HG03139 (cell line): ENCODE data around the gene CLSTN3.

ENCODE experiments used
- ATAC-seq: cut with Tn5 transposase; IDR thresholded peaks from one replicate; pipeline ENCODE4 v1.9.1; 2021; ENCODE audit not compliant: unreplicated experiment

The CLSTN3 gene

DNA sequence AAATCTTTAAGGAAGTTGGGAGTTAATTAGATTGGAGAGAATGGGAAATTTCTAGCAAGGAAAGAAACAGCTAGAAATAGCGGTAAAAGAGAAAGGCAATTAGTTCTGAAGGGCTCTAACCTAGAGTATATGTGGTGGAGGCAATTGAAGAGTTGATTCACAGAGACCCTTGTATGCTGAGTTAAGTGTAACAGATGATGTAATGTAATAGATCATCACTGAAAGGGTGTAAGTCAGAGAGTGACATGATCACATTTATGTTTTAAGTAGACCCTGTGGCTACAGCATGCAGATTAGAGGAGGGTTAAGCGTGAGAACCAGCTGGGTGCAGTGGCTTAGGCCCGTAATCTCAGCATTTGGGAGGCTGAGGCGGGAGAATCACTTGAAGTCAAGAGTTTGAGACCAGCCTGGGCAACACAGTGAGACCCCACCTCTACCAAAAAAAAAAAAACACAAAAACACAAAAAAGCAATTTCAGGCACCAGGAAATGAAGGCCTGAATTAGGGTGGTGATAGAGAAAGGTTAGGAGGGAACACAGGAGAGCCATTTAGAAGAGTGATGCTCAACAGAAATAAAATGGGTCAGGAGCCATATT, 4.4 kb upstream of the CLSTN3 start:
- ATAC-seq: no peak

GRCh38 chr12:7127916-7128626, 2.1 kb upstream of the CLSTN3 start:
- ATAC-seq: no peak

- no peak for ATAC-seq
Measured at GRCh38 chr12:7128681-7129286, 1.4 kb upstream of the CLSTN3 start, which contains the start of gene RBP5. TSS of gene RBP5 (minus strand) at chr12:7128889. CDS start at chr12:7128775, 114 bp downstream.

GRCh38 chr12:7129287-7129871, 792 bp upstream of the CLSTN3 start:
- ATAC-seq: no peak

DNA sequence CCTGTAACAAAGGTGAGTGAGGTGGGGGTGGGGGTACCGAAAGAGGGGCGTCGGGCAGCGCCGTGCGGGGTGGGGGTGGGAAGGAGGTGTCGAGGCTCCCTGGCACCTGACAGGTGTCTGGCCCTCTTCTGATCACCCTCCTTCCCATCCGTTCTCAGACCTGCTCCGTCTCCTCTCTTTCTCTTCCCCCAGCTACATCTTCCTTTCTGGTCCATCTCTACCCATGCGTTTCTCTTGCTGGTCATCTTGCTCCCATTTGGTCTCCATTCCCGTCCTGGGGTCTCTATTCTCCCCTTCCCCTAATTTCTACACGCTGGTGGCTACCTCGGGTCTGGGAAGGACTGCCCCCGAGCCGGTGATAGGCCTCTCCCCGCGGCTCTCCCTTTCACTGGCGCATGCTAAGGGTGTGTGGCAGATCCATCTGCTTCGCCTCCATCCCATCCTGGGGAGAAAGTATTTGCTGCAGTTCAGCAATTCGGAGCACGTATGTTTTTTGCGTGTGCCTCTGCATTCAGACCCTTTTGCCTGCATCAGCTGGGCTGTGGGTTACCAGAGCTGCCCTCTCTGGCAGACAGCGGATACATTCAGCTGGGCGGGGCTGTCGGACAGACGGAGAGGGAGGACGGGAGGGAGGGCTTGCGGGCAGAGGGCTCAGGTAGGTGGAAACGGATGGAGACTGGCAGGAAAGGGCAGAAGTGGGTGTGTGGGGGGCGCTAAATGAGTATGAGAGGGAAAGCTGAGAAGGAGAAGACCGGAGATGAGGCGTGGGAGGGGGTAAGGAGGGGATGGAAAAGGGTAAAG, 730 bp downstream of the CLSTN3 start:
- ATAC-seq: no peak

GRCh38 chr12:7131502-7131866, 1.3 kb downstream of the CLSTN3 start:
- no peak for ATAC-seq

- no peak for ATAC-seq
Measured at GRCh38 chr12:7134396-7135166, 4.4 kb downstream of the CLSTN3 start.

- ATAC-seq: no peak
Measured at GRCh38 chr12:7136071-7136470, 5.9 kb downstream of the CLSTN3 start.

GRCh38 chr12:7136676-7137075, 6.5 kb downstream of the CLSTN3 start:
- no peak for ATAC-seq

- ATAC-seq: no peak
Measured at GRCh38 chr12:7137908-7138307, 7.7 kb downstream of the CLSTN3 start.

DNA sequence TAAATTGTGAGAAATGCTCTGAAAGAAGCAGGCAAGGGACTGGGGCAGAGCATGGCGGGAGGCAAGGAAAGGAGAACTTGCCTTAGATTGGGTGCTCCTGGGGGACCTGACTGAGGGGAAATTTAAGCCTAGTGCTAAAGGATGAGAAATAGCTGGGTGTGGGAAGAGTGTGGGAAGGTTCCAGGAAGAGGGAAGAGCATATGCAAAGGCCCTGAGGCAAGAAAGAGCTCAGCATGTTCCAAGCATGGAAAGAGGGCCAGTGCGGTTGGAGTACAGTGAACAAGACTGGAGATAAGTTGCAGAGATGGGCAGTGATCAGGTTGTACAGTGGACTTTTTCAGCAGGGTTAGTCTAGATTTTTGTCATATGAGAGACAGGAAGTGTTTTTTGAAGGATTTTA, 9.0 kb downstream of the CLSTN3 start:
- no peak for ATAC-seq

DNA sequence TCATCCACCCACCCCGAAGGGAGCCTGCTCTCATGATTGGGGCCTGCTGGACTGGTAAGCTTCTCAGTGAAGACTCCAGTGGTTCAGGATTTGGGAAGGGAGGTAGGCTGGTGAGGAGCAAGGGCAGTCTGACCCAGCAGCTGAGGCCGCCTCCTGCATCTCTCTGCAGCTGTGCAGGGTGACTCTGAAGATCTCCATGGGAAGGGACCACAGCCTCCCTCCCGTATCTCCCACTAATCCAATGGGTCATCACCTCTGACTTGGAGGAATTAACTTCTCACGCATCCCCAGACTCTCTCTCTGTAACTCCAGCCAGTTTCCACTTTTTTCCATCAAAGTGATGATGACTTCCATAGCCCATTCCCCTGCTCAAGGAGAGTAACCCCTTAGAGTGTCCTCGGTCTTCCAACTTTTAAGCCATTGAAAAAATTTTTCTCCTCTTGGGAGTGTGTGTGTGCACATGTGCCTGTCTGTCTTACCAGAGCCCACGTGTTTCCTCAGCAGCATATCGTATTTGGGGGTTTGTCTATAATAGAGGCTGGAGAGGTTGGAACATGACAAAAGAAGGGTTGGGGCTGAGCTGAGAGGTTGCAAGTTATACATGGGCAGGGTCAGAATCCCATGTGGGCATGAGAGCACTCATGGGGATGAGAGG, 11.3 kb downstream of the CLSTN3 start:
- ATAC-seq: no peak

DNA sequence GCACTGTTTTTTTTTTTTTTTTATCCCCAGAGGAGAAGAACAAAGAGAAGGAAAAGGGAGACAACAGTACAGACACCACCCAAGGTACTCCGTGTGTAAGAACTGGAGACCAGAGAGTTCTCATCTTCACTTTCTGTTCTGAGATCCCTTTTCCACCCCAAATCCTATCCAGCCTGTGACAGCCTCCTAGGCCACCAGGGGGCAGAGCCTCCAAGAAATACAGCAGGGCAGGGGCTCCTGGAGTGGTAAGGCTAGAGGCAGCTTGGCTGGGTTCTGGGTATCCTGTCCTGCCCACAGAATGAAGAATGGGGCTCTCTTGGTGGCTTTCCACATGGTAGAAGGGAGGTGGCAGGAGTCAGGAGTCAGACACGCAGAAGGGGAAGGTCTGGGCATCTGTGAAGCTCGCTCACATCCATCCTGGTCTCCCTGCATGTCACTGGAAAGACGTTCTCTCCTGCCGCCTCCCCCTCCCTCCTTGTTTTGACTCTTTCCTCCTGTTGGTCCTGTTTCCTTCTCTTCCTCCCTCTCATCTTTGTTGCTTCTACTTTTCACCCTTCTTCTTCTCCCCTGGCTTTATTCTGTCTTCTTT, 12.0 kb downstream of the CLSTN3 start:
- no peak for ATAC-seq

- ATAC-seq: no peak
Measured at GRCh38 chr12:7142809-7143465, 12.8 kb downstream of the CLSTN3 start.

DNA sequence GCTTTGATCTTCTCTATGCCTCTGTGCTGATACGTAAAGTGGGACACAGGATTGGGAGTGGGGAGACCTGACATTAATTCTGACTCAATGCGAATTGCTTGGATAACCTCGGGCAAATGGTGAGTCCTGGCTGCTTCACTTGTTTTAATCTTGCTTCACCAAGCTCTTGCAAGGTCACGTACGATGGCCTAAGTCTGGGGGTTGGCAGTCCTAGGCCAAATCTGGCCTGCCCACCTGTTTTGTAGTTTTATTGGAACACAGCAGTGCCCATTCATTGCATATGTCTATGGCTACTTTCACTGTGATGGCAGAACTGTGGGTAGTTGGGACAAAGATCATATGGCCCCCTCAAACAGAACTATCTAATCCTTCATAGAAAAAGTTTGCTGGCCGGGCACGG, 13.4 kb downstream of the CLSTN3 start:
- no peak for ATAC-seq

DNA sequence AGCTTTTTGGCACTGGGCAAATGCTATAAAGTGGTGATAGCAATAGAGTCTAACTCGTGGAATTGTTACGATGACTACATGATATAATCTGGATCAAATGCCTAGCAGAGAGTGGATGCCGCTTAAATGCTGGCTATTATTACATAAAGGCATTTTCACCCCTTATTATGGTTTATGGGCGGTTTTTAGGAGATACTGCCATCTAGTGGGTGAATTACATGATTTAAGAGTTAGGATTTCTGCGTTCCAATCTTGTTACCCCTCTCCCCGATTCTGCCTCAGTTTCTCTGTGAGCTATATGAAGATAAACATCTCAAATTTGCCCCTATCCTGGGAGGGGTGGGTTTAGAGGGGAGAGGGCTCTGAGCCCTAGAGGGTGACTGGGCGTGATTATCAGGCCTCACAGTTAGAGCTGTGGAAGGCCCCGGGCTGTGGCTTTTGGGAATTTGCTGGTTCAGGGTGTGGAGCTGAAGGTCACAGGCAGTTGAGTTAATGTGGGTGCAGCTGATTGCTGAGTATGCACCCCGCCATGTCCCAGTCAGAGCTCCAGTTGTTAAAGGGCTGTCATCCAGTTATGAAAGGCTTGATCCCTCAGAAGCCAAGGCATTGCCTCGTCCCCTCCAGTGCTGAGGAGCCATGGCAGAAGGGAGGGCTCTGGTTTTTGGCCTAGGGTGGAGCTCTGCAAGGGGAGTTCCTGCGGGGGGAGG, 14.4 kb downstream of the CLSTN3 start:
- no peak for ATAC-seq

DNA sequence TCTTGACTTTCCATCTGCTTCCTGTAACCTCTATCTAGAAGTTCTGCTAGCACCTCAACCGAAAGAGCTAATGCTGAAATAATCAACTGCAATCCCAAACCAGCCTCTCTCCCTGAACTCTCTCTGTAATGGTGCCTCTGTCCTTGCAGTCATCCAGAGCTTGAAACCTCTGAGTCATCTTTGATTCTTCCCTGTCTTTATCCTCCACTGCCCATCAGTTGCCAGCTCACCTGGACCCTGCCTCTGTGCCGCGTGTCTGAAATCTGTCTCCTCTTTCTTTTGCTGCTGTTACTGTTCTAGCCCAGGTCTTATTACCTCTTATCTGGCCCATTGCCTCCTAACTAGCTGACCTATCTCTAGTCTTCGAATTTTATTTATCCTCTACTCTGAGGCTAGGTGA, 15.5 kb downstream of the CLSTN3 start:
- ATAC-seq: no peak

DNA sequence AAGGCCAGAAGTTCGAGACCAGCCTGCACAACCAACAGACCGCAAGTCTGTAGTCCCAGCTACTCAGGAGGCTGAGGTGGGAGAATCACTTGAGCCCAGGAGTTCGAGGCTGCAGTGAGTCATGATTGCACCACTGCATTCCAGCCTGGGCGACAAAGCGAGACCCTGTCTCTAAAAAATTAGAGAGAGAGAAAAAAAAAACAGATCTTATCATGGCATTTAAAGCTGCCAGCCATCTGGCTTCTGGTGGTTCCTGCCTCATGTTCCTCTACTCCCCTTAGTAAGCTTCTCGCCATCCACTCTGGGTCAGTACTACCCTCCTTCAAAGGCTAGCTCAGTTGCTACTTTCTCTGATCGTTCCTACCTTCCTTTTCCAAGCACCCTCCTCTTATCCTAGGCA, 16.1 kb downstream of the CLSTN3 start:
- ATAC-seq: no peak

GRCh38 chr12:7146906-7147305, 16.7 kb downstream of the CLSTN3 start:
- ATAC-seq: no peak
